Neural cell (in vitro differentiated cells): ENCODE measurements around the gene KIRREL3.

Source experiments
- CTCF ChIP-seq: fragments of 450-650 bp; IDR thresholded peaks from 2 replicates; pipeline ENCODE4 v1.5.1; 2014; ENCODE audit warnings: antibody characterized with exemption, mild to moderate bottlenecking, moderate library complexity; ENCODE audit not compliant: poor library complexity, severe bottlenecking
- EZH2 ChIP-seq: fragments of 200-600, 300-800 bp; shearing (Covaris generic), sonication (generic); IDR thresholded peaks from 2 replicates; pipeline ENCODE4 v1.6.1; 2014; ENCODE audit warnings: antibody characterized with exemption, low read length, borderline replicate concordance, mild to moderate bottlenecking; ENCODE audit not compliant: insufficient read depth, poor library complexity, severe bottlenecking
- RAD21 ChIP-seq: fragments of 450-650 bp; conservative IDR thresholded peaks from 2 replicates; pipeline ENCODE4 v1.6.1; 2014; ENCODE audit warnings: antibody characterized with exemption, mild to moderate bottlenecking, moderate library complexity
- TF ChIP-seq, protein P1 (sequence below): IDR thresholded peaks from 2 replicates; pipeline ENCODE4 v1.6.1; 2012; ENCODE audit warnings: borderline replicate concordance

DNA sequence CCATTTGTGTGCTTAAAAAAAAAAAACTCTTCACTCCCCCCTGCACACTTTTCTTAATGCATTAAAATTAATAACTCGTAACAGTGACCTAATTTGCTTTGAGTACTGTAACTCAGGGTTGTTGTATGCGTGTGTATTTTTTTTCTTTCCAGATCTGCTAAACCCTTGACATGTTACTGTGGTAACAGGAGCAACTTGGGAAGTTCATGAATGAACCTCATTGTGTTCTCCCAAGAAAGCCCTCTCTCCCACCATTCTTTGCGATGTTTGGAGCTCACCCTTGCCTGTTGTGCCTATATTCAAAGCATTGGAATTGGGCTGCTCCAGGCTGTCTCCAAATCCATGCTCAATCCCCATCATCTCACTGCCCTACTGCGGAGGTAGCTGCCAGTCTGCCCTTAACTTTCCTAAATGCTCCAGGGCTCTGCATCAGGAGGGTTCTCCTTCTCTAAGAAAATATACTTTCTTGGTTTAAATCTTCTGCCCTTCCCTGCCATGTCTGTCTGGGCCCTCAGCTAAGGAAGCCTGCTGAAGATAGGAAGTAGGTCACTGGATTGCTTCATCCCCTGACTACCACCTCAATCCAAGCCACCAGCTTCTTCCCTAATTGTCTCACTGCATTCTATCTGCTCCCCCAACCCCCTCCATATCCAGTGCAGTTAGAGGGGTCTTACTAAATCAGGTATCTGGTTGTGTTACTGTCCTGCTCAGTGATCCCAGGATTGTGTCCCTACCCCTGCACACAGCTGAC is 70.3 kb downstream of the KIRREL3 start:
- TF ChIP-seq CTCF (no peak), RAD21 (no peak), EZH2 (no peak)
- TF ChIP-seq, protein P1, sequence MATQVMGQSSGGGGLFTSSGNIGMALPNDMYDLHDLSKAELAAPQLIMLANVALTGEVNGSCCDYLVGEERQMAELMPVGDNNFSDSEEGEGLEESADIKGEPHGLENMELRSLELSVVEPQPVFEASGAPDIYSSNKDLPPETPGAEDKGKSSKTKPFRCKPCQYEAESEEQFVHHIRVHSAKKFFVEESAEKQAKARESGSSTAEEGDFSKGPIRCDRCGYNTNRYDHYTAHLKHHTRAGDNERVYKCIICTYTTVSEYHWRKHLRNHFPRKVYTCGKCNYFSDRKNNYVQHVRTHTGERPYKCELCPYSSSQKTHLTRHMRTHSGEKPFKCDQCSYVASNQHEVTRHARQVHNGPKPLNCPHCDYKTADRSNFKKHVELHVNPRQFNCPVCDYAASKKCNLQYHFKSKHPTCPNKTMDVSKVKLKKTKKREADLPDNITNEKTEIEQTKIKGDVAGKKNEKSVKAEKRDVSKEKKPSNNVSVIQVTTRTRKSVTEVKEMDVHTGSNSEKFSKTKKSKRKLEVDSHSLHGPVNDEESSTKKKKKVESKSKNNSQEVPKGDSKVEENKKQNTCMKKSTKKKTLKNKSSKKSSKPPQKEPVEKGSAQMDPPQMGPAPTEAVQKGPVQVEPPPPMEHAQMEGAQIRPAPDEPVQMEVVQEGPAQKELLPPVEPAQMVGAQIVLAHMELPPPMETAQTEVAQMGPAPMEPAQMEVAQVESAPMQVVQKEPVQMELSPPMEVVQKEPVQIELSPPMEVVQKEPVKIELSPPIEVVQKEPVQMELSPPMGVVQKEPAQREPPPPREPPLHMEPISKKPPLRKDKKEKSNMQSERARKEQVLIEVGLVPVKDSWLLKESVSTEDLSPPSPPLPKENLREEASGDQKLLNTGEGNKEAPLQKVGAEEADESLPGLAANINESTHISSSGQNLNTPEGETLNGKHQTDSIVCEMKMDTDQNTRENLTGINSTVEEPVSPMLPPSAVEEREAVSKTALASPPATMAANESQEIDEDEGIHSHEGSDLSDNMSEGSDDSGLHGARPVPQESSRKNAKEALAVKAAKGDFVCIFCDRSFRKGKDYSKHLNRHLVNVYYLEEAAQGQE = no peak
